Measurements from ENCODE around the gene POLE.

Gene POLE

GRCh38 chr12:132591107-132591935 lies 95.8 kb downstream of the POLE start:
- no peak for DNase-seq (ENCODE audit: low read depth, low spot score)
- H3K4me3 ChIP-seq (ENCODE audit: low read length) = no peak overlapping the region

GRCh38 chr12:132588821-132589669 lies 98.1 kb downstream of the POLE start:
- H3K4me3 ChIP-seq (ENCODE audit: low read length) = no peak overlapping the region
- no peak for DNase-seq (ENCODE audit: low read depth, low spot score)

- H3K4me3 ChIP-seq (ENCODE audit: low read length) = no peak overlapping the region
- no peak for DNase-seq (ENCODE audit: low read depth, low spot score)
Measured at GRCh38 chr12:132588319-132588718, 98.8 kb downstream of the POLE start.

GRCh38 chr12:132587781-132588180 lies 99.4 kb downstream of the POLE start:
- no peak for DNase-seq (ENCODE audit: low read depth, low spot score)
- no peak overlapping the region for H3K4me3 ChIP-seq (ENCODE audit: low read length)

GRCh38 chr12:132586929-132587328 lies 100.2 kb downstream of the POLE start:
- H3K4me3 ChIP-seq (ENCODE audit: low read length) = no peak overlapping the region
- DNase-seq (ENCODE audit: low read depth, low spot score) = no peak

GRCh38 chr12:132585177-132585576 lies 102.0 kb downstream of the POLE start:
- no peak for DNase-seq (ENCODE audit: low read depth, low spot score)
- no peak overlapping the region for H3K4me3 ChIP-seq (ENCODE audit: low read length)

- no peak overlapping the region for H3K4me3 ChIP-seq (ENCODE audit: low read length)
- no peak for DNase-seq (ENCODE audit: low read depth, low spot score)
Measured at GRCh38 chr12:132584429-132584828, 102.7 kb downstream of the POLE start.

GRCh38 chr12:132583736-132584135 lies 103.4 kb downstream of the POLE start:
- DNase-seq (ENCODE audit: low read depth, low spot score) = no peak
- no peak overlapping the region for H3K4me3 ChIP-seq (ENCODE audit: low read length)

GRCh38 chr12:132583411-132583710 lies 103.8 kb downstream of the POLE start:
- no peak for DNase-seq (ENCODE audit: low read depth, low spot score)
- H3K4me3 ChIP-seq (ENCODE audit: low read length) = no peak overlapping the region

- DNase-seq (ENCODE audit: low read depth, low spot score) = no peak
- no peak overlapping the region for H3K4me3 ChIP-seq (ENCODE audit: low read length)
Measured at GRCh38 chr12:132582582-132583410, 104.3 kb downstream of the POLE start.

- H3K4me3 ChIP-seq (ENCODE audit: low read length) = no peak overlapping the region
- DNase-seq (ENCODE audit: low read depth, low spot score) = no peak
Measured at GRCh38 chr12:132582058-132582420, 105.1 kb downstream of the POLE start.

- DNase-seq (ENCODE audit: low read depth, low spot score) = no peak
- no peak overlapping the region for H3K4me3 ChIP-seq (ENCODE audit: low read length)
Measured at GRCh38 chr12:132581348-132582057, 105.6 kb downstream of the POLE start.

- DNase-seq (ENCODE audit: low read depth, low spot score) = no peak
- H3K4me3 ChIP-seq (ENCODE audit: low read length) = no peak overlapping the region
Measured at GRCh38 chr12:132580701-132581292, 106.3 kb downstream of the POLE start.

- no peak overlapping the region for H3K4me3 ChIP-seq (ENCODE audit: low read length)
- no peak for DNase-seq (ENCODE audit: low read depth, low spot score)
Measured at GRCh38 chr12:132579744-132580143, 107.4 kb downstream of the POLE start.

GRCh38 chr12:132578826-132579225 lies 108.3 kb downstream of the POLE start:
- no peak overlapping the region for H3K4me3 ChIP-seq (ENCODE audit: low read length)
- no peak for DNase-seq (ENCODE audit: low read depth, low spot score)

GRCh38 chr12:132578118-132578517 lies 109.0 kb downstream of the POLE start:
- H3K4me3 ChIP-seq (ENCODE audit: low read length) = no peak overlapping the region
- no peak for DNase-seq (ENCODE audit: low read depth, low spot score)

GRCh38 chr12:132577191-132577920 lies 109.8 kb downstream of the POLE start:
- no peak overlapping the region for H3K4me3 ChIP-seq (ENCODE audit: low read length)
- no peak for DNase-seq (ENCODE audit: low read depth, low spot score)

- no peak overlapping the region for H3K4me3 ChIP-seq (ENCODE audit: low read length)
- no peak for DNase-seq (ENCODE audit: low read depth, low spot score)
Measured at GRCh38 chr12:132576701-132577100, 110.4 kb downstream of the POLE start.
